Vagina (tissue), 2 donors: ENCODE results near the gene PRKCQ. TPM values are rescaled to one million over a fixed set of nuclear protein-coding genes. Genes with fewer than 3 reads are reported as not detected.

Source experiments
- DNase-seq, 2 donors: peaks; one replicate each; pipeline ENCODE4 v3.0.0-alpha.2; 2017; ENCODE audit errors: extremely low spot score in 2 of 2
- H3K27ac ChIP-seq: fragments of 200-600 bp; sonication (generic); one replicate; pipeline ENCODE4 v1.5.1; 2019
- H3K27me3 ChIP-seq: fragments of 200-600 bp; sonication (generic); one replicate; pipeline ENCODE4 v1.5.1; 2019
- H3K36me3 ChIP-seq, 2 donors: fragments of 200-600 bp; sonication (generic); one replicate each; pipeline ENCODE4 v1.5.1; 2017 to 2019
- H3K4me1 ChIP-seq: fragments of 200-600 bp; sonication (generic); one replicate; pipeline ENCODE4 v1.5.1; 2019
- H3K4me3 ChIP-seq, 2 donors: fragments of 200-600 bp; sonication (generic); 1 replicate in 1 of 2; 2 replicates in 1 of 2; pipeline ENCODE4 v1.5.1; 2016 to 2019
- H3K9me3 ChIP-seq: fragments of 200-600 bp; sonication (generic); one replicate; pipeline ENCODE4 v1.5.1; 2019
- POLR2A ChIP-seq, 2 donors: fragments of 450-650 bp; IDR thresholded peaks; one replicate each; pipeline ENCODE4 v1.6.1; 2017; ENCODE audit warnings: antibody characterized with exemption in 2 of 2, mild to moderate bottlenecking in 2 of 2, moderate library complexity in 2 of 2
- POLR2AphosphoS5 ChIP-seq, 2 donors: sonication (generic); formaldehyde crosslinking; IDR thresholded peaks; one replicate each; pipeline ENCODE4 v1.9.0; 2017; ENCODE audit warnings: antibody characterized with exemption in 2 of 2, mild to moderate bottlenecking in 2 of 2, low read depth in 1 of 2; ENCODE audit not compliant: insufficient read depth in 1 of 2
- intact Hi-C: fragments of 100-400 bp; cut with DNase I; formaldehyde crosslinking; loops from one replicate; pipeline ENCODE4 v1.15.1; 2023
- total RNA-seq: library from RNA; depleted of rRNA; stranded (reverse); fragments of >200 nt; gene quantifications from one replicate; pipeline ENCODE4 v1.2.3, GENCODE V29; 2016
- TF ChIP-seq, protein P1 (sequence below), 3 experiments: fragments of 450-650 bp in 2 of 3; fragments of 200-600 bp in 1 of 3; sonication (generic) in 1 of 3; IDR thresholded peaks; one replicate each; pipeline ENCODE4 v1.5.1; 2017 to 2019; ENCODE audit warnings: antibody characterized with exemption in 3 of 3, mild to moderate bottlenecking in 2 of 3, moderate library complexity in 2 of 3

Gene PRKCQ
- total RNA-seq, 1 donor from 2014 or later: 3.7 TPM

DNA sequence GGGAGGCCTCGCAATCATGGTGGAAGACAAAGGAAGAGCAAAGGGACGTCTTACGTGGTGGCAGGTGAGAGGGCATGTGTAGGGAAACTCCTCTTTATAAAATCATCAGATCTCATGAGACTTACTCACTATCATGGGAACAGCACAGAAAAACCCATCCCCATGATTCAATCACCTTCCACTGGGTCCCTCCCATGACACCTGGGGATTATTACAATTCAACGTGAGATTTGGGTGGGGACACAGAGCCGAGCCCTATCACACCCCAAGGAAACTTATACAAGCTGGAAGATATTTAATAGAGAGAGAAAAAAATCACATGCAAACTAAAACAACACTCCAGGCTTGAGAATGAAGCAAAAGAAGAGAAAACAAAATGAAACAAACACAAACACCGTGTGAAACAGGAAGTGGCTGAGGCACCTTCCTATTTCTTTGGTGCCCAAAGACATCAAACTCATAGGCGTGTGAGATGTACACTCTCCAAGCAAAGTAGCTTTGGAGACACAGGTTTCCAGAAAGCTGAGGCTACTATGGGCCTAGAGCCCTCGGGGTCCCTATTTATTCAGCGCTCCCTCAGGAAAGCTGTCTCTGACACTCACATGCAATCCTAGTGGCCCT, 97.2 kb downstream of the PRKCQ start:
- no peak for DNase-seq
- Histone ChIP-seq H3K36me3 (no peaks in the 10 kb centered on the region), H3K27me3 (no peaks in the 10 kb centered on the region), H3K4me1 (no peaks in the 10 kb centered on the region), H3K27ac (no peak overlapping the region), H3K9me3 (no peaks in the 10 kb centered on the region), H3K4me3 (no peak overlapping the region)
- TF ChIP-seq POLR2A (IDR thresholded peaks at IDR 0.05) (no peak), POLR2AphosphoS5 (IDR thresholded peaks at IDR 0.05; ENCODE audit: insufficient read depth in 1 of 2, low read depth in 1 of 2) (no peak)
- TF ChIP-seq, protein P1, sequence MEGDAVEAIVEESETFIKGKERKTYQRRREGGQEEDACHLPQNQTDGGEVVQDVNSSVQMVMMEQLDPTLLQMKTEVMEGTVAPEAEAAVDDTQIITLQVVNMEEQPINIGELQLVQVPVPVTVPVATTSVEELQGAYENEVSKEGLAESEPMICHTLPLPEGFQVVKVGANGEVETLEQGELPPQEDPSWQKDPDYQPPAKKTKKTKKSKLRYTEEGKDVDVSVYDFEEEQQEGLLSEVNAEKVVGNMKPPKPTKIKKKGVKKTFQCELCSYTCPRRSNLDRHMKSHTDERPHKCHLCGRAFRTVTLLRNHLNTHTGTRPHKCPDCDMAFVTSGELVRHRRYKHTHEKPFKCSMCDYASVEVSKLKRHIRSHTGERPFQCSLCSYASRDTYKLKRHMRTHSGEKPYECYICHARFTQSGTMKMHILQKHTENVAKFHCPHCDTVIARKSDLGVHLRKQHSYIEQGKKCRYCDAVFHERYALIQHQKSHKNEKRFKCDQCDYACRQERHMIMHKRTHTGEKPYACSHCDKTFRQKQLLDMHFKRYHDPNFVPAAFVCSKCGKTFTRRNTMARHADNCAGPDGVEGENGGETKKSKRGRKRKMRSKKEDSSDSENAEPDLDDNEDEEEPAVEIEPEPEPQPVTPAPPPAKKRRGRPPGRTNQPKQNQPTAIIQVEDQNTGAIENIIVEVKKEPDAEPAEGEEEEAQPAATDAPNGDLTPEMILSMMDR (IDR thresholded peaks at IDR 0.05): no peak
- intact Hi-C loops: no loop called here

DNA sequence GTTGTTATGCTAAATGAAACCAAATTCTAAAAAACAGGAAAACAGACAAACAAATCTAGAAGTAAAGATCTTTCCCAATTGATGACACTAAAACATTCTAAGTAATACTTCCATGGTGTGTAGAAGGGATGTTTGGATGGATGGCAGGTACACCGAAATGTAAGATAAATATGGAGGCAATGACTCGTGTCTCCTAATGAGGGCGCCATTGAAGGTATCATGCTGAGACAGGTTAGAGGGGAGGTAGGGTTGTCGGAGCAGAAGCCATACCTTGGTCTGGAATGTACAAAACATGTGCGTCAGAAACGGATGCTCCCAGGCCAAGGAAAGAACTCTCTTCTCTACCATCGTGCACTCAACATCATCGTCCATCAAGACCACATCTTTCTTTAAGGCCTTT, 101.4 kb downstream of the PRKCQ start:
- no peak for TF ChIP-seq POLR2A (IDR thresholded peaks at IDR 0.05)
- TF ChIP-seq, protein P1 (IDR thresholded peaks at IDR 0.05): no peak
- no peak for TF ChIP-seq POLR2AphosphoS5 (IDR thresholded peaks at IDR 0.05; ENCODE audit: insufficient read depth in 1 of 2, low read depth in 1 of 2)
- Histone ChIP-seq H3K36me3 (no peaks in the 10 kb centered on the region), H3K4me1 (no peaks in the 10 kb centered on the region), H3K27ac (no peak overlapping the region), H3K27me3 (no peaks in the 10 kb centered on the region), H3K9me3 (no peaks in the 10 kb centered on the region), H3K4me3 (no peak overlapping the region)
- no peak for DNase-seq
- intact Hi-C loops: no loop called here

DNA sequence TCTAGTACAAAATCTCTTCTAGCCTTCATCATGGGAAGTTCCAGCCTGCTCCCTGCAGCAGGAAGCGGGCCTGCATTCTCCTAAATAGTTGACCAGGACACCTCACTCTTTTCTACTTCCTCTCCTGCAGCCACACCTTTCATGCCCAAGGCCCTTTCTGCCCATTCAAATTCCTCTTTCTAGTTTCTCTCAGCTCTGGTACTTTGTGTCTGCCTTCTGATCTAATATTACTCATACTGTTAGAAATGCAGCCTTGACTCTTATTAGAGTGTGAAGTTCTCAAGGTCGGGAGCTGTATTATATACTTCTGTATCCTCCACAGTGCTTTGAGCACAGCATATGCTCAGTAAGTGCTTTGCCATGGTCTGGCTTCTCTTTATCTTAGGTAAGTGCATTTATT, 103.1 kb downstream of the PRKCQ start:
- intact Hi-C loops: no loop called here
- no peak for DNase-seq
- Histone ChIP-seq H3K27ac (no peak overlapping the region), H3K4me3 (no peak overlapping the region), H3K9me3 (no peaks in the 10 kb centered on the region), H3K27me3 (no peaks in the 10 kb centered on the region), H3K4me1 (no peaks in the 10 kb centered on the region), H3K36me3 (no peaks in the 10 kb centered on the region)
- no peak for TF ChIP-seq POLR2A (IDR thresholded peaks at IDR 0.05)
- TF ChIP-seq, protein P1 (IDR thresholded peaks at IDR 0.05): no peak
- TF ChIP-seq POLR2AphosphoS5 (IDR thresholded peaks at IDR 0.05; ENCODE audit: insufficient read depth in 1 of 2, low read depth in 1 of 2): no peak

DNA sequence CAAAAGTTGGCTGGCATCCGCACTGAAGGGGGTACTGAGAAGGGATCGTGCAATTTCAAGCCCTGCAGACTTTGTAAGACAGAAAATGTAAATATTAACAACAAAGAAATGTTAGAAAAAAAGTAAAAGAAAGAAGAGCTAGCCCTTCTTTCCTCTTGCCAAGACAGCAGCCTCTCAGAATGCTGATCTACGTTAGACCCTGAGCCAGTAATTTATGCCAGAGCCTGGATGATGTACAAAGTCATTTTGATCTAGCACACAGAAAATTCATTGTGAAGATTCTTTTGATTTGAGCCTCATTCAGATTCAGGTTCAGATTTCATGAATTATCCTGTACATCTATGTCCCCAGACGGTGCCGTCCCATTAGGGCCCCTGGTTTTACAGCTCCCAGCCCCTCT, 105.2 kb downstream of the PRKCQ start:
- Histone ChIP-seq H3K4me3 (no peak overlapping the region), H3K36me3 (no peaks in the 10 kb centered on the region), H3K27me3 (no peaks in the 10 kb centered on the region), H3K4me1 (no peaks in the 10 kb centered on the region), H3K27ac (no peak overlapping the region), H3K9me3 (no peaks in the 10 kb centered on the region)
- intact Hi-C loops: no loop called here
- no peak for DNase-seq
- TF ChIP-seq, protein P1 (IDR thresholded peaks at IDR 0.05): no peak

DNA sequence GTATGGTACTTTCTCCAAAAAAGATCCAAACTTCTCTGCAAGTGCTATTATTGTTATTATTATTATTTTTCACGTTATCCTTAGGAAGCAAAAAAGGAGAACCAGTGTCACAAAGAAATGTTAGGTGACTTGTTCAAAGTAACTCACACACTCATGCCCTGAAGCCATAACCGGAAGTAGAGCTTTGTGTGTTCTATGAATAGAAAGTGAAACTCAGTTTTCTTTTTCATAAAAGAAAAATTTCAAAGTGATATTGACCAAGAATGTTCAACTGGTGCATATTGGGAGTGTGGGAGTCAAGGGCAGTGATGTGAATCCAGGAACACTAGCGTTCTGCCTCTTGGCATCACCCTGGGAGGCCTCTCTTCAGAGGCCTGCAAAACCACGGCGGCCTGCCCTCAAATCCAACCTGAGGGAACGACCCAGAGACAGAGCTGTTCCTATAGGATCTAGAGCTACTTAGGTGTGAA, 106.1 kb downstream of the PRKCQ start:
- H3K27ac ChIP-seq: no peak overlapping the region
- no peak overlapping the region for H3K4me3 ChIP-seq
- H3K36me3 ChIP-seq: no peaks in the 10 kb centered on the region
- no peaks in the 10 kb centered on the region for H3K9me3 ChIP-seq
- intact Hi-C loops: no loop called here
- no peak for DNase-seq
- H3K27me3 ChIP-seq: no peaks in the 10 kb centered on the region
- TF ChIP-seq POLR2A (IDR thresholded peaks at IDR 0.05): no peak
- TF ChIP-seq, protein P1 (IDR thresholded peaks at IDR 0.05): no peak
- TF ChIP-seq POLR2AphosphoS5 (IDR thresholded peaks at IDR 0.05; ENCODE audit: insufficient read depth in 1 of 2, low read depth in 1 of 2): no peak
- H3K4me1 ChIP-seq: no peaks in the 10 kb centered on the region
